CD14-positive monocyte (primary cell): ENCODE measurements around the gene MAN2B2. TPM values are rescaled to one million over a fixed set of nuclear protein-coding genes. Genes with fewer than 3 reads are reported as not detected.

ENCODE experiments used
- DNase-seq, 3 donors: peaks; one replicate each; pipeline ENCODE4 v3.0.0-alpha.2; 2011 to 2022
- H2AFZ ChIP-seq: 2 replicates; pipeline ENCODE4 v1.6.0; 2012; ENCODE audit warnings: mild to moderate bottlenecking, low read depth, low read length, inconsistent platforms; ENCODE audit not compliant: insufficient read depth, poor library complexity, severe bottlenecking
- H3K27ac ChIP-seq, 2 donors: 1 replicate in 1 of 2; 2 replicates in 1 of 2; pipeline ENCODE4 v1.5.1; 2012 to 2013; ENCODE audit warnings: low read length in 2 of 2, control low read depth in 1 of 2, inconsistent platforms in 1 of 2, low read depth in 1 of 2, mild to moderate bottlenecking in 1 of 2
- H3K27me3 ChIP-seq, 2 donors: one replicate each; pipeline versions ENCODE4 v1.6.0 to v1.6.1; 2011 to 2013; ENCODE audit warnings: low read length in 2 of 2; ENCODE audit not compliant: control insufficient read depth in 2 of 2, insufficient read depth in 2 of 2
- H3K36me3 ChIP-seq, 2 donors: replicated peaks in 1 of 2; 1 replicate in 1 of 2; 2 replicates in 1 of 2; pipeline versions ENCODE4 v1.5.1 to v1.6.1; 2012 to 2013; ENCODE audit warnings: low read length in 2 of 2, control low read depth in 1 of 2, inconsistent platforms in 1 of 2, mild to moderate bottlenecking in 1 of 2; ENCODE audit not compliant: insufficient read depth in 2 of 2, control insufficient read depth in 1 of 2
- H3K4me1 ChIP-seq, 2 donors: 1 replicate in 1 of 2; 2 replicates in 1 of 2; pipeline versions ENCODE4 v1.5.1 to v1.6.1; 2012 to 2013; ENCODE audit warnings: low read length in 2 of 2, control low read depth in 1 of 2, inconsistent platforms in 1 of 2, mild to moderate bottlenecking in 1 of 2, moderate library complexity in 1 of 2; ENCODE audit not compliant: insufficient read depth in 2 of 2, control insufficient read depth in 1 of 2
- H3K4me2 ChIP-seq: replicated peaks from 2 replicates; pipeline ENCODE3; 2012; ENCODE audit warnings: low read length, moderate library complexity, mild to moderate bottlenecking; ENCODE audit not compliant: poor library complexity, severe bottlenecking; ENCODE audit errors: extremely low read depth
- H3K4me3 ChIP-seq, 3 experiments: fragments of 200-600 bp in 1 of 3; sonication (generic) in 1 of 3; replicated peaks in 1 of 3; 1 replicate in 2 of 3; 2 replicates in 1 of 3; pipeline ENCODE4 v1.5.1; 2011 to 2013; ENCODE audit warnings: low read length in 3 of 3, mild to moderate bottlenecking in 3 of 3, control low read depth in 2 of 3, low read depth in 2 of 3, inconsistent platforms in 1 of 3, moderate library complexity in 1 of 3
- H3K79me2 ChIP-seq: 2 replicates; pipeline ENCODE4 v1.6.0; 2012; ENCODE audit warnings: mild to moderate bottlenecking, control low read depth, inconsistent platforms, low read length, moderate library complexity; ENCODE audit not compliant: insufficient read depth
- H3K9ac ChIP-seq: 2 replicates; pipeline ENCODE4 v1.6.0; 2017; ENCODE audit warnings: low read length, mild to moderate bottlenecking; ENCODE audit not compliant: insufficient read depth, poor library complexity, severe bottlenecking
- H3K9me3 ChIP-seq, 2 donors: replicated peaks in 1 of 2; 1 replicate in 1 of 2; 2 replicates in 1 of 2; pipeline versions ENCODE4 v1.5.1 to v1.6.1; 2012 to 2013; ENCODE audit warnings: low read length in 2 of 2, control low read depth in 1 of 2; ENCODE audit not compliant: control insufficient read depth in 1 of 2, insufficient read depth in 1 of 2
- H4K20me1 ChIP-seq: 2 replicates; pipeline ENCODE4 v1.6.0; 2012; ENCODE audit warnings: mild to moderate bottlenecking, low read length, control low read depth, moderate library complexity; ENCODE audit not compliant: insufficient read depth
- H3K27ac Mint-ChIP-seq, 7 donors: one replicate each; pipeline ENCODE4 v1.8.0; 2020; ENCODE audit warnings: mild to moderate bottlenecking in 7 of 7, mixed read lengths in 7 of 7, moderate library complexity in 6 of 7, inconsistent platforms in 2 of 7
- H3K27me3 Mint-ChIP-seq, 3 donors: one replicate each; pipeline ENCODE4 v1.8.0; 2021 to 2022; ENCODE audit warnings: low read depth in 3 of 3, mild to moderate bottlenecking in 3 of 3, mixed read lengths in 3 of 3, moderate library complexity in 3 of 3, inconsistent platforms in 1 of 3
- H3K36me3 Mint-ChIP-seq, 2 donors: one replicate each; pipeline ENCODE4 v1.8.0; 2020; ENCODE audit warnings: mixed read lengths in 2 of 2, inconsistent platforms in 1 of 2, mild to moderate bottlenecking in 1 of 2
- H3K4me1 Mint-ChIP-seq: one replicate; pipeline ENCODE4 v1.8.0; 2020; ENCODE audit warnings: mild to moderate bottlenecking, mixed read lengths
- H3K4me3 Mint-ChIP-seq, 2 donors: one replicate each; pipeline ENCODE4 v1.8.0; 2020; ENCODE audit warnings: mild to moderate bottlenecking in 2 of 2, mixed read lengths in 2 of 2, moderate library complexity in 1 of 2
- H3K9me3 Mint-ChIP-seq, 7 donors: one replicate each; pipeline ENCODE4 v1.8.0; 2020 to 2022; ENCODE audit warnings: mixed read lengths in 7 of 7, mild to moderate bottlenecking in 6 of 7, moderate library complexity in 6 of 7, inconsistent platforms in 2 of 7
- WGBS: methylation state at CpG from one replicate; pipeline ENCODE4 v1.1.5; 2013; ENCODE audit warnings: missing lambda C conversion rate; ENCODE audit not compliant: insufficient coverage; 5-methylcytosine and 5-hydroxymethylcytosine counted together
- intact Hi-C, 2 donors: fragments of 100-400 bp; cut with micrococcal nuclease; formaldehyde crosslinking; loops; one replicate each; pipeline versions ENCODE4 v1.15.0 to v1.15.1; 2023
- polyA plus RNA-seq, 3 donors: library from polyadenylated mRNA; depleted of rRNA in 1 of 3; unstranded in 2 of 3; stranded (reverse) in 1 of 3; fragments of 300-500 nt in 2 of 3; fragments of >200 nt in 1 of 3; fragmentation: Illumina TruSeq in 2 of 3; gene quantifications; 1 replicate in 2 of 3; 2 replicates in 1 of 3; pipeline ENCODE4 v1.2.3, GENCODE V29; 2012 to 2021
- TF ChIP-seq, protein P1 (sequence below): fragments of 200-600 bp; IDR thresholded peaks from one replicate; pipeline ENCODE4 v1.8.0; 2022; ENCODE audit warnings: antibody characterized with exemption, mild to moderate bottlenecking

Gene MAN2B2
- polyA plus RNA-seq, 3 donors = 9.6 to 28.4 (median 10.6) TPM

DNA sequence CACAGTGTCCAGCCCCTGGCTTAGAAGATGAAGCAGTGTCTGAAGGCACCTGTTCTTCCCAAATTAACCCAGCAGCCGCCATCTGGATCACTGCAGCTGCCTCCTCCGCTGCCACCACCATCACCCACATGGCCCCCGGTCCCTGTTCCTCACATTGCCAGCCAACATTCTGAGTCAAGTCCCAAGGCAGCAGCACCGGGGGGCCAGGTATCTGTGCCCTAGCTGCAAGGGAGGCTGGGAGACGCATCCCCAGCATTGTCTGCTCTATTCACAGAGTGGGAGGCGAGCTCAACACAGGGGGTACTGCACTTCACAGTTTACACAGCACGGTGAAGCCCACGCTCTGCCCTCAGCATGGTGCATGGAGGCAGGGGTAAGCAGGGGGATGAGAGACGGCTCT, 42.3 kb upstream of the MAN2B2 start:
- Mint-ChIP-seq H3K27ac (no peak overlapping the region), H3K36me3 (no peaks in the 10 kb centered on the region), H3K4me3 (no peak overlapping the region), H3K9me3 (no peaks in the 10 kb centered on the region), H3K4me1 (no peaks in the 10 kb centered on the region), H3K27me3 (peaks cover 0 to 2% (median 0%) of the 10 kb centered on the region in 3 donors)
- Histone ChIP-seq H2AFZ (no peak overlapping the region), H3K4me3 (no peak overlapping the region), H3K27me3 (no peaks in the 10 kb centered on the region), H3K4me2 (no peak overlapping the region), H4K20me1 (no peaks in the 10 kb centered on the region), H3K27ac (no peak overlapping the region), H3K79me2 (no peaks in the 10 kb centered on the region), H3K9ac (no peak overlapping the region), H3K36me3 (no peaks in the 10 kb centered on the region), H3K9me3 (no peaks in the 10 kb centered on the region), H3K4me1 (no peaks in the 10 kb centered on the region)
- TF ChIP-seq, protein P1, sequence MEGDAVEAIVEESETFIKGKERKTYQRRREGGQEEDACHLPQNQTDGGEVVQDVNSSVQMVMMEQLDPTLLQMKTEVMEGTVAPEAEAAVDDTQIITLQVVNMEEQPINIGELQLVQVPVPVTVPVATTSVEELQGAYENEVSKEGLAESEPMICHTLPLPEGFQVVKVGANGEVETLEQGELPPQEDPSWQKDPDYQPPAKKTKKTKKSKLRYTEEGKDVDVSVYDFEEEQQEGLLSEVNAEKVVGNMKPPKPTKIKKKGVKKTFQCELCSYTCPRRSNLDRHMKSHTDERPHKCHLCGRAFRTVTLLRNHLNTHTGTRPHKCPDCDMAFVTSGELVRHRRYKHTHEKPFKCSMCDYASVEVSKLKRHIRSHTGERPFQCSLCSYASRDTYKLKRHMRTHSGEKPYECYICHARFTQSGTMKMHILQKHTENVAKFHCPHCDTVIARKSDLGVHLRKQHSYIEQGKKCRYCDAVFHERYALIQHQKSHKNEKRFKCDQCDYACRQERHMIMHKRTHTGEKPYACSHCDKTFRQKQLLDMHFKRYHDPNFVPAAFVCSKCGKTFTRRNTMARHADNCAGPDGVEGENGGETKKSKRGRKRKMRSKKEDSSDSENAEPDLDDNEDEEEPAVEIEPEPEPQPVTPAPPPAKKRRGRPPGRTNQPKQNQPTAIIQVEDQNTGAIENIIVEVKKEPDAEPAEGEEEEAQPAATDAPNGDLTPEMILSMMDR = no peak
- DNase-seq = no peak
- intact Hi-C loops = no loop called here
- WGBS = 95% methylated on average over 8 of the region's 9 CpGs

DNA sequence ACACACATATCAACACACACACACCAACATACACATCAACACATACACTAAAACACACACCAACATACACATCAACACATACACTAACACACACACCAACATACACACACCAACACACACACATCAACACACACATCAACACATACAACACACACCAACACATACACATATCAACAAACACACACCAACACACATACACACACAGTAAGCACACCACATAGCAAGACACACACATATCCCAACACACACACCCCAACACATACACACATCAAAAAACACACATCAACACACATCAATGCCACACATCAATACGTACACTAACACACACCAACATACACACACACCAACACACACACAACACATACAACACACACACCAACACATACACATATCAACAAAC, 40.9 kb upstream of the MAN2B2 start:
- Histone ChIP-seq H3K4me2 (no peak overlapping the region), H3K9me3 (no peaks in the 10 kb centered on the region), H2AFZ (no peak overlapping the region), H4K20me1 (no peaks in the 10 kb centered on the region), H3K79me2 (no peaks in the 10 kb centered on the region), H3K4me1 (no peaks in the 10 kb centered on the region), H3K27ac (no peak overlapping the region), H3K27me3 (no peaks in the 10 kb centered on the region), H3K9ac (no peak overlapping the region), H3K36me3 (no peaks in the 10 kb centered on the region), H3K4me3 (no peak overlapping the region)
- H3K27me3 Mint-ChIP-seq = peaks cover 2% of the 10 kb centered on the region in 3 donors
- TF ChIP-seq, protein P1 = no peak
- no peak overlapping the region for H3K4me3 Mint-ChIP-seq
- no peak for DNase-seq
- no peaks in the 10 kb centered on the region for H3K4me1 Mint-ChIP-seq
- intact Hi-C loops = no loop called here
- H3K36me3 Mint-ChIP-seq = no peaks in the 10 kb centered on the region
- WGBS = 100% methylated on average over 1 of the region's 1 CpG
- H3K9me3 Mint-ChIP-seq = no peaks in the 10 kb centered on the region
- no peak overlapping the region for H3K27ac Mint-ChIP-seq
